GM12892 (cell line): Measurements from ENCODE around the gene MRPS18A.

ENCODE experiments used
- DNase-seq: peaks from one replicate; pipeline ENCODE4 v3.0.0; 2011; ENCODE audit not compliant: insufficient read length
- FAIRE-seq: peaks from 2 replicates; lab custom pipeline; 2011; peaks lifted over from hg19 to GRCh38; lab: Jason Lieb, UNC
- POLR2A ChIP-seq: IDR thresholded peaks from 2 replicates; pipeline ENCODE4 v1.6.1; 2011; ENCODE audit warnings: low read depth, low read length, control low read depth
- POLR2AphosphoS5 ChIP-seq: IDR thresholded peaks from 2 replicates; pipeline ENCODE4 v1.6.1; 2011; ENCODE audit warnings: low read depth, low read length, control low read depth
- TAF1 ChIP-seq: IDR thresholded peaks from 2 replicates; pipeline ENCODE4 v1.6.1; 2011; ENCODE audit warnings: low read depth, mild to moderate bottlenecking, control low read depth, low read length, borderline replicate concordance

MRPS18A gene

DNA sequence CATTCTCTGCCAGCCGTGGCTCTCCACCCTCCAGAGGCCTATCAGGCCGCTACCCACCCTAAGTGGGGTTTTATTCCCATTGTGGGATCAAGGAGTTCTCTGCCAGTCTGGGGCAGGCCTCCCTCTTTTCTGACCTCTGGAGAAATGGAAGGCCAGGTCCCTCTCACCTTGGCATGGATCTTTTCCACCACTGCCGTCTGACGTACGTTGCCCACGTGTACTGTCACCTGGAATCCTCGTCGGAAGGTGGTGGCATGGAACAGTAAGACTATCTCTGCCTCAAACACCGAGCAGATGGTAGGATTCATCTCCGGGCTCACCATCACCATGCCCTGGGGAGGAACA, 65.8 kb downstream of the MRPS18A start:
- no peak for FAIRE-seq
- TF ChIP-seq POLR2A = no peak
- TF ChIP-seq TAF1 = no peak
- TF ChIP-seq POLR2AphosphoS5 = no peak
- DNase-seq = no peak
